H1 (cell line): ENCODE measurements around the gene TSEN54. TPM values are rescaled to one million over a fixed set of nuclear protein-coding genes. Genes with fewer than 3 reads are reported as not detected.

Experiments
- CTCF ChIA-PET: fragments of 300-600 bp; sonication (Branson Sonifier 250); formaldehyde crosslinking; loops from one replicate; lab custom pipeline; 2021; ENCODE audit not compliant: partially characterized antibody; lab: Charles Lee
- POLR2A ChIA-PET: fragments of 300-600 bp; sonication (Branson Sonifier 250); formaldehyde crosslinking; loops from one replicate; lab custom pipeline; 2021; ENCODE audit warnings: inconsistent platforms; ENCODE audit not compliant: partially characterized antibody; lab: Charles Lee
- DNase-seq, 2 experiments: peaks; one replicate each; pipeline versions ENCODE4 v3.0.0 to v3.0.0-alpha.2; 2010 to 2022; ENCODE audit warnings: low spot score in 2 of 2, low read depth in 1 of 2, mixed read lengths in 1 of 2
- FAIRE-seq: peaks from 2 replicates; lab custom pipeline; 2011; peaks lifted over from hg19 to GRCh38; lab: Jason Lieb, UNC
- H2AFZ ChIP-seq: 2 replicates; pipeline ENCODE4 v1.8.1; 2012; ENCODE audit warnings: low read length, inconsistent platforms
- H2AK5ac ChIP-seq: 2 replicates; pipeline ENCODE4 v1.6.1; 2013; ENCODE audit warnings: low read depth, low read length
- H2BK120ac ChIP-seq: replicated peaks from 2 replicates; pipeline ENCODE3; 2013; ENCODE audit warnings: low read depth, low read length, inconsistent platforms
- H2BK12ac ChIP-seq: 2 replicates; pipeline ENCODE4 v1.6.1; 2013; ENCODE audit warnings: low read depth, low read length
- H2BK15ac ChIP-seq: 2 replicates; pipeline ENCODE4 v1.6.1; 2013; ENCODE audit warnings: low read length
- H2BK20ac ChIP-seq: 2 replicates; pipeline ENCODE4 v1.6.1; 2013; ENCODE audit warnings: low read length
- H2BK5ac ChIP-seq: 2 replicates; pipeline ENCODE4 v1.6.1; 2013; ENCODE audit warnings: low read depth, low read length
- H3K14ac ChIP-seq: 2 replicates; pipeline ENCODE4 v1.6.1; 2013; ENCODE audit warnings: inconsistent platforms; ENCODE audit not compliant: insufficient read length
- H3K18ac ChIP-seq: 2 replicates; pipeline ENCODE4 v1.6.1; 2013; ENCODE audit warnings: low read length; ENCODE audit errors: extremely low read depth
- H3K23ac ChIP-seq: 2 replicates; pipeline ENCODE4 v1.6.1; 2013; ENCODE audit warnings: inconsistent platforms; ENCODE audit not compliant: insufficient read length
- H3K23me2 ChIP-seq: 2 replicates; pipeline ENCODE4 v1.6.1; 2013; ENCODE audit warnings: low read depth, low read length
- H3K27ac ChIP-seq: 2 replicates; pipeline ENCODE4 v1.6.1; 2011; ENCODE audit warnings: low read depth, low read length, inconsistent platforms
- H3K27me3 ChIP-seq, 4 experiments: replicated peaks in 1 of 4; 1 replicate in 1 of 4; 2 replicates in 3 of 4; pipeline versions ENCODE4 v1.6.1 to v1.8.1; 2011 to 2013; ENCODE audit warnings: low read length in 3 of 4, mild to moderate bottlenecking in 3 of 4, inconsistent platforms in 2 of 4, mixed read lengths in 2 of 4, moderate library complexity in 1 of 4; ENCODE audit not compliant: control insufficient read depth in 3 of 4, insufficient read depth in 3 of 4; ENCODE audit errors: extremely low read depth in 1 of 4
- H3K36me3 ChIP-seq, 4 experiments: 2 replicates each; pipeline versions ENCODE4 v1.6.1 to v1.8.1; 2011 to 2013; ENCODE audit warnings: mild to moderate bottlenecking in 4 of 4, low read length in 3 of 4, moderate library complexity in 2 of 4, control low read depth in 1 of 4, inconsistent platforms in 1 of 4; ENCODE audit not compliant: insufficient read depth in 4 of 4, control insufficient read depth in 2 of 4
- H3K4ac ChIP-seq: replicated peaks from 2 replicates; pipeline ENCODE3; 2013; ENCODE audit warnings: low read length, low read depth, mixed read lengths, inconsistent platforms; ENCODE audit not compliant: insufficient read length
- H3K4me1 ChIP-seq, 4 experiments: replicated peaks in 1 of 4; 1 replicate in 1 of 4; 2 replicates in 3 of 4; pipeline versions ENCODE4 v1.6.1 to v1.8.1; 2011 to 2013; ENCODE audit warnings: low read length in 3 of 4, inconsistent platforms in 2 of 4, mixed read lengths in 1 of 4; ENCODE audit not compliant: insufficient read depth in 4 of 4, control insufficient read depth in 3 of 4
- H3K4me2 ChIP-seq, 2 experiments: 2 replicates each; pipeline versions ENCODE4 v1.6.1 to v1.8.1; 2011 to 2013; ENCODE audit warnings: low read depth in 2 of 2, low read length in 2 of 2, control low read depth in 1 of 2, inconsistent platforms in 1 of 2, mild to moderate bottlenecking in 1 of 2; ENCODE audit not compliant: insufficient read depth in 1 of 2
- H3K4me3 ChIP-seq, 4 experiments: fragments of 200-600, 300-600 bp in 1 of 4; sonication (generic), shearing (Covaris generic), sonication (Bioruptor Twin) in 1 of 4; 2 replicates each; pipeline versions ENCODE4 v1.5.1 to v1.8.1; 2011 to 2016; ENCODE audit warnings: low read length in 4 of 4, low read depth in 3 of 4, control low read depth in 2 of 4, inconsistent platforms in 2 of 4, mild to moderate bottlenecking in 2 of 4, mixed read lengths in 1 of 4, moderate library complexity in 1 of 4; ENCODE audit not compliant: insufficient read depth in 2 of 4; ENCODE audit errors: extremely low read depth in 1 of 4
- H3K56ac ChIP-seq: replicated peaks from 2 replicates; pipeline ENCODE3; 2013; ENCODE audit warnings: low read depth, mild to moderate bottlenecking, mixed read lengths, low read length, inconsistent platforms; ENCODE audit not compliant: insufficient read length
- H3K79me1 ChIP-seq: 2 replicates; pipeline ENCODE4 v1.6.1; 2013; ENCODE audit warnings: low read depth, low read length, control low read depth
- H3K79me2 ChIP-seq, 2 experiments: 2 replicates each; pipeline versions ENCODE4 v1.6.1 to v1.8.1; 2012 to 2013; ENCODE audit warnings: low read length in 2 of 2, mild to moderate bottlenecking in 2 of 2, inconsistent platforms in 1 of 2; ENCODE audit not compliant: insufficient read depth in 2 of 2, control insufficient read depth in 1 of 2
- H3K9ac ChIP-seq, 4 experiments: replicated peaks in 1 of 4; 1 replicate in 1 of 4; 2 replicates in 3 of 4; pipeline versions ENCODE4 v1.6.1 to v1.8.1; 2011 to 2013; ENCODE audit warnings: low read depth in 3 of 4, low read length in 3 of 4, control low read depth in 2 of 4, mild to moderate bottlenecking in 2 of 4, moderate library complexity in 2 of 4, inconsistent platforms in 1 of 4; ENCODE audit errors: extremely low read depth in 1 of 4
- H3K9me3 ChIP-seq, 2 experiments: 2 replicates each; pipeline versions ENCODE4 v1.6.1 to v1.8.1; 2012 to 2013; ENCODE audit warnings: mild to moderate bottlenecking in 2 of 2, moderate library complexity in 2 of 2, control low read depth in 1 of 2, inconsistent platforms in 1 of 2, low read depth in 1 of 2, low read length in 1 of 2, mixed read lengths in 1 of 2; ENCODE audit not compliant: insufficient read depth in 2 of 2
- H4K20me1 ChIP-seq, 2 experiments: replicated peaks in 1 of 2; 2 replicates each; pipeline versions ENCODE3 to v1.8.1; 2011 to 2013; ENCODE audit warnings: inconsistent platforms in 2 of 2, low read length in 2 of 2, mild to moderate bottlenecking in 1 of 2; ENCODE audit not compliant: insufficient read depth in 2 of 2, control insufficient read depth in 1 of 2
- H4K5ac ChIP-seq: 2 replicates; pipeline ENCODE4 v1.6.1; 2013; ENCODE audit warnings: low read length, low read depth, mixed read lengths, inconsistent platforms; ENCODE audit not compliant: insufficient read length
- H4K8ac ChIP-seq: 2 replicates; pipeline ENCODE4 v1.8.0; 2013; ENCODE audit warnings: mild to moderate bottlenecking, moderate library complexity, low read length, inconsistent platforms; ENCODE audit not compliant: insufficient read depth; ENCODE audit errors: extremely low read depth
- H4K91ac ChIP-seq: replicated peaks from 2 replicates; pipeline ENCODE3; 2013; ENCODE audit warnings: low read length, mixed read lengths, inconsistent platforms; ENCODE audit not compliant: insufficient read length
- CHD1 ChIP-seq: IDR thresholded peaks from 2 replicates; pipeline ENCODE4 v1.6.1; 2012; ENCODE audit warnings: low read depth, low read length, improper control_type of control experiment
- CHD2 ChIP-seq: IDR thresholded peaks from 2 replicates; pipeline ENCODE4 v1.6.1; 2012; ENCODE audit warnings: low read length, improper control_type of control experiment
- HDAC2 ChIP-seq, 2 experiments: fragments of 300-600 bp in 1 of 2; sonication (generic) in 1 of 2; IDR thresholded peaks; 2 replicates each; pipeline ENCODE4 v1.6.1; 2011 to 2012; ENCODE audit warnings: low read depth in 2 of 2, low read length in 2 of 2, mild to moderate bottlenecking in 2 of 2, moderate library complexity in 2 of 2, borderline replicate concordance in 1 of 2, inconsistent platforms in 1 of 2
- JUN ChIP-seq: IDR thresholded peaks from 2 replicates; pipeline ENCODE4 v1.6.1; 2011; ENCODE audit warnings: low read depth, mild to moderate bottlenecking, improper control_type of control experiment, low read length
- SRF ChIP-seq: IDR thresholded peaks from 2 replicates; pipeline ENCODE4 v1.6.1; 2011; ENCODE audit warnings: mild to moderate bottlenecking, low read depth, low read length, moderate library complexity
- TEAD4 ChIP-seq: IDR thresholded peaks from 2 replicates; pipeline ENCODE4 v1.6.1; 2012; ENCODE audit warnings: low read depth, low read length, inconsistent platforms, mixed read lengths
- ZNF274 ChIP-seq: IDR thresholded peaks from 2 replicates; pipeline ENCODE4 v1.7.0; 2012; ENCODE audit warnings: low read length, borderline replicate concordance; ENCODE audit errors: extremely low read depth
- WGBS, 2 experiments: shearing (Covaris generic) in 1 of 2; methylation state at CpG; one replicate each; pipeline versions ENCODE4 v1.1.6 to v1.1.7; 2013 to 2015; ENCODE audit warnings: low lambda C conversion rate in 2 of 2, mixed read lengths in 2 of 2, inconsistent platforms in 1 of 2, low coverage in 1 of 2, missing lambda C conversion rate in 1 of 2; ENCODE audit not compliant: insufficient replicate concordance in 2 of 2, insufficient coverage in 1 of 2, insufficient read length in 1 of 2; ENCODE audit errors: extremely low coverage in 1 of 2, missing lambda C conversion rate in 1 of 2; 5-methylcytosine and 5-hydroxymethylcytosine counted together
- polyA plus RNA-seq, 7 experiments: library from polyadenylated mRNA; depleted of rRNA in 3 of 7; stranded (reverse) in 5 of 7; unstranded in 2 of 7; fragments of >200 nt in 5 of 7; fragments of 200-250 nt in 2 of 7; gene quantifications; 1 replicate in 5 of 7; 2 replicates in 1 of 7; 4 replicates in 1 of 7; pipeline versions ENCODE4 v1.2.1 to v1.2.3, GENCODE V29; 2011 to 2013; ENCODE audit warnings: missing spikeins in 2 of 7, mixed read lengths in 2 of 7
- total RNA-seq: library from RNA; stranded (reverse); fragmentation: NEBNext Ultra II Directional; extraction: Animal tissue kit (Norgen Biotek cat#: 25700); gene quantifications from 2 replicates; pipeline ENCODE4 v1.2.1, GENCODE V29; 2021
- TF ChIP-seq, protein P1 (sequence below): IDR thresholded peaks from 2 replicates; pipeline ENCODE4 v1.6.1; 2012; ENCODE audit warnings: inconsistent platforms

The TSEN54 gene
- total and polyA plus RNA-seq, 2 of the 8 experiments (the other 6 are each of a cell fraction or from before 2014, with no cell fraction given), result 43.6 to 60.3 TPM

DNA sequence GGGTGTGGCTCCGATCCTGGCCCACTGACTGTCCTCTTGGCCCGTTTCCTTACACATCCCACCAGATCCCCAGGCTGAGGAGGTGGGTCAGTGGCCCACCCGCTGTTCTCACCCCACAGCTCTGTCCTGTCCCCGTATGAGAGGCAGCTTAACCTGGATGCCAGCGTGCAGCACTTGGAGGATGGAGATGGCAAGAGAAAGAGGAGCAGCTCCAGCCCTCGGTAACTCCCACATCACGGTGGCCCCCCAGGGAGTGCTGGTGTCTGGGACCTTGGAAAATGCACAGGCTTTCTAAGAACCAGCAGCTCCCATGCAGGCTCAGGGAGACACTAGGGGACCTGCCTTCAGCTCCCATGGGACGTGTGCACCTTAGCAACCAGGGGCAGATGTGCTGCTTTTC lies 5.0 kb downstream of the TSEN54 start:
- H4K8ac ChIP-seq, result no peak overlapping the region
- H4K91ac ChIP-seq, result no peak overlapping the region
- H4K5ac ChIP-seq, result no peak overlapping the region
- H3K56ac ChIP-seq, result no peak overlapping the region
- H3K14ac ChIP-seq, result no peak overlapping the region
- no peaks in the 10 kb centered on the region for H3K79me2 ChIP-seq
- H3K18ac ChIP-seq, result no peak overlapping the region
- H3K4me3 ChIP-seq, result no peak overlapping the region
- H2BK20ac ChIP-seq, result no peak overlapping the region
- ChIA-PET CTCF (interaction anchor here (0.6 to 1.7 kb wide), 6 partner anchors 15 to 93 kb away, joined by 3 to 6 read pairs (median 3); no protein-coding TSS in a partner anchor), POLR2A (interaction anchor here (0.5 to 1.0 kb wide), 2 partner anchors 66 to 271 kb away, joined by 3 read pairs; partner anchors contain the start of gene TMEM94)
- no peak overlapping the region for H3K4ac ChIP-seq
- no peak overlapping the region for H3K9ac ChIP-seq
- H3K4me2 ChIP-seq, result no peak overlapping the region
- peaks cover 2 to 24% of the 10 kb centered on the region in 2 experiments for H4K20me1 ChIP-seq
- 92% methylated on average over 8 of the region's 8 CpGs; no CpG with 5 or more reads in 1 of the 2 experiments for WGBS, 2 experiments
- H3K23ac ChIP-seq, result no peak overlapping the region
- H2BK5ac ChIP-seq, result no peak overlapping the region
- peaks cover 13% of the 10 kb centered on the region for H3K23me2 ChIP-seq
- H2AFZ ChIP-seq, result no peak overlapping the region
- no peaks in the 10 kb centered on the region; a peak in 1 of 7 replicates for H3K27me3 ChIP-seq
- peaks cover 0 to 13% (median 7%) of the 10 kb centered on the region in 4 experiments; a peak in 6 of 7 replicates for H3K4me1 ChIP-seq
- H2BK12ac ChIP-seq, result no peak overlapping the region
- H2BK120ac ChIP-seq, result no peak overlapping the region
- H3K79me1 ChIP-seq, result no peaks in the 10 kb centered on the region
- no peak overlapping the region for H2BK15ac ChIP-seq
- no peaks in the 10 kb centered on the region for H3K9me3 ChIP-seq
- no peak overlapping the region for H2AK5ac ChIP-seq
- no peak overlapping the region for H3K27ac ChIP-seq
- DNase-seq (no peak), FAIRE-seq (no peak)
- peaks cover 0 to 34% (median 8%) of the 10 kb centered on the region in 4 experiments; a peak in 6 of 8 replicates for H3K36me3 ChIP-seq
- no peak for TF ChIP-seq CHD1
- TF ChIP-seq SRF, result no peak
- TF ChIP-seq HDAC2 (IDR thresholded peaks at IDR 0.05; ENCODE audit: borderline replicate concordance in 1 of 2, low read depth in 2 of 2, low read length in 2 of 2), result no peak
- TF ChIP-seq TEAD4, result no peak
- TF ChIP-seq, protein P1, sequence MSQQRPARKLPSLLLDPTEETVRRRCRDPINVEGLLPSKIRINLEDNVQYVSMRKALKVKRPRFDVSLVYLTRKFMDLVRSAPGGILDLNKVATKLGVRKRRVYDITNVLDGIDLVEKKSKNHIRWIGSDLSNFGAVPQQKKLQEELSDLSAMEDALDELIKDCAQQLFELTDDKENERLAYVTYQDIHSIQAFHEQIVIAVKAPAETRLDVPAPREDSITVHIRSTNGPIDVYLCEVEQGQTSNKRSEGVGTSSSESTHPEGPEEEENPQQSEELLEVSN, result no peak
- no peak for TF ChIP-seq ZNF274
- no peak for TF ChIP-seq JUN
- no peak for TF ChIP-seq CHD2
